MM.1S (cell line): Measurements from ENCODE around the gene SEC31B.

Source experiments
- DNase-seq: peaks from one replicate; pipeline ENCODE4 v3.0.0-alpha.2; 2015
- H2AFZ ChIP-seq: fragments of 300-600 bp; sonication (generic); 2 replicates; pipeline ENCODE4 v1.6.0; 2016; ENCODE audit warnings: antibody characterized with exemption, low read length
- H3F3A ChIP-seq: fragments of 300-600 bp; sonication (generic); 2 replicates; pipeline ENCODE4 v1.6.1; 2016; ENCODE audit warnings: mild to moderate bottlenecking, antibody characterized with exemption, low read length, moderate library complexity, mixed read lengths; ENCODE audit not compliant: insufficient read depth
- H3K27ac ChIP-seq: fragments of 300-600 bp; sonication (generic); 2 replicates; pipeline ENCODE4 v1.5.1; 2016; ENCODE audit warnings: mild to moderate bottlenecking, low read length
- H3K27me3 ChIP-seq: fragments of 300-600 bp; sonication (generic); replicated peaks from 2 replicates; pipeline ENCODE4 v1.6.0; 2016; ENCODE audit warnings: low read length; ENCODE audit not compliant: insufficient read depth
- H3K36me3 ChIP-seq: fragments of 300-600 bp; sonication (generic); replicated peaks from 2 replicates; pipeline ENCODE4 v1.6.1; 2016; ENCODE audit warnings: mild to moderate bottlenecking, low read length, mixed read lengths; ENCODE audit not compliant: insufficient read depth
- H3K4me1 ChIP-seq: fragments of 300-600 bp; sonication (generic); 2 replicates; pipeline ENCODE4 v1.6.1; 2016; ENCODE audit warnings: low read length, mixed read lengths
- H3K4me2 ChIP-seq: fragments of 300-600 bp; sonication (generic); 2 replicates; pipeline ENCODE4 v1.6.0; 2016; ENCODE audit warnings: low read depth, low read length
- H3K4me3 ChIP-seq: fragments of 300-600 bp; sonication (generic); 2 replicates; pipeline ENCODE4 v1.5.1; 2016; ENCODE audit warnings: low read length, mixed read lengths
- H3K79me2 ChIP-seq: fragments of 300-600 bp; sonication (generic); 2 replicates; pipeline ENCODE4 v1.6.1; 2016; ENCODE audit warnings: mixed run types, low read length, mixed read lengths
- H3K9ac ChIP-seq: fragments of 300-600 bp; sonication (generic); 2 replicates; pipeline ENCODE4 v1.6.1; 2016; ENCODE audit warnings: low read length, mixed read lengths
- H3K9me2 ChIP-seq: fragments of 300-600 bp; sonication (generic); replicated peaks from 2 replicates; pipeline ENCODE4 v1.6.1; 2016; ENCODE audit warnings: mild to moderate bottlenecking, low read length, mixed read lengths; ENCODE audit not compliant: insufficient read depth
- H3K9me3 ChIP-seq: fragments of 300-600 bp; sonication (generic); replicated peaks from 2 replicates; pipeline ENCODE4 v1.6.1; 2016; ENCODE audit warnings: mild to moderate bottlenecking, low read length, mixed read lengths; ENCODE audit not compliant: insufficient read depth
- H4K20me1 ChIP-seq: fragments of 300-600 bp; sonication (generic); 2 replicates; pipeline ENCODE4 v1.6.1; 2016; ENCODE audit warnings: mild to moderate bottlenecking, low read length, moderate library complexity, mixed read lengths; ENCODE audit not compliant: insufficient read depth
- CTCF ChIP-seq: fragments of 300-600 bp; sonication (generic); IDR thresholded peaks from 2 replicates; pipeline ENCODE4 v1.5.1; 2016; ENCODE audit warnings: antibody characterized with exemption, low read length, mixed read lengths
- EZH2 ChIP-seq: fragments of 300-600 bp; sonication (generic); optimal IDR thresholded peaks from 2 replicates; pipeline ENCODE3; 2017; ENCODE audit warnings: low read depth, mild to moderate bottlenecking, antibody characterized with exemption, low read length, mixed read lengths
- EZH2phosphoT487 ChIP-seq: fragments of 300-600 bp; sonication (generic); IDR thresholded peaks from 2 replicates; pipeline ENCODE4 v1.6.1; 2018; ENCODE audit warnings: antibody characterized with exemption, low read length

SEC31B gene

GRCh38 chr10:100489396-100489795, 30.3 kb downstream of the SEC31B start:
- H3K79me2 ChIP-seq: no peaks in the 10 kb centered on the region
- H3K9me3 ChIP-seq: no peaks in the 10 kb centered on the region
- no peak overlapping the region for H2AFZ ChIP-seq
- H3F3A ChIP-seq: no peaks in the 10 kb centered on the region; the same call in 1 of the 2 replicates
- no peaks in the 10 kb centered on the region for H3K27me3 ChIP-seq
- TF ChIP-seq EZH2phosphoT487: no peak
- TF ChIP-seq EZH2: no peak
- no peak for DNase-seq
- no peak overlapping the region for H3K27ac ChIP-seq
- H3K4me3 ChIP-seq: no peak overlapping the region
- H3K4me1 ChIP-seq: no peaks in the 10 kb centered on the region
- H3K36me3 ChIP-seq: no peaks in the 10 kb centered on the region
- no peak overlapping the region for H3K9ac ChIP-seq
- no peaks in the 10 kb centered on the region for H3K9me2 ChIP-seq
- no peaks in the 10 kb centered on the region for H4K20me1 ChIP-seq
- H3K4me2 ChIP-seq: no peak overlapping the region

- no peak for DNase-seq
- H3K4me1 ChIP-seq: no peaks in the 10 kb centered on the region
- no peaks in the 10 kb centered on the region for H4K20me1 ChIP-seq
- H3K4me3 ChIP-seq: no peak overlapping the region
- H3K27ac ChIP-seq: no peak overlapping the region
- no peaks in the 10 kb centered on the region for H3K79me2 ChIP-seq
- no peaks in the 10 kb centered on the region for H3K36me3 ChIP-seq
- H2AFZ ChIP-seq: no peak overlapping the region
- no peaks in the 10 kb centered on the region for H3K9me3 ChIP-seq
- H3F3A ChIP-seq: peaks cover 4% of the 10 kb centered on the region; the same call in 1 of the 2 replicates
- no peaks in the 10 kb centered on the region for H3K9me2 ChIP-seq
- no peak overlapping the region for H3K4me2 ChIP-seq
- H3K9ac ChIP-seq: no peak overlapping the region
- TF ChIP-seq CTCF (no peak), EZH2phosphoT487 (no peak), EZH2 (no peak)
- H3K27me3 ChIP-seq: no peaks in the 10 kb centered on the region
Observed at GRCh38 chr10:100487529-100487928, 32.1 kb downstream of the SEC31B start.

DNA sequence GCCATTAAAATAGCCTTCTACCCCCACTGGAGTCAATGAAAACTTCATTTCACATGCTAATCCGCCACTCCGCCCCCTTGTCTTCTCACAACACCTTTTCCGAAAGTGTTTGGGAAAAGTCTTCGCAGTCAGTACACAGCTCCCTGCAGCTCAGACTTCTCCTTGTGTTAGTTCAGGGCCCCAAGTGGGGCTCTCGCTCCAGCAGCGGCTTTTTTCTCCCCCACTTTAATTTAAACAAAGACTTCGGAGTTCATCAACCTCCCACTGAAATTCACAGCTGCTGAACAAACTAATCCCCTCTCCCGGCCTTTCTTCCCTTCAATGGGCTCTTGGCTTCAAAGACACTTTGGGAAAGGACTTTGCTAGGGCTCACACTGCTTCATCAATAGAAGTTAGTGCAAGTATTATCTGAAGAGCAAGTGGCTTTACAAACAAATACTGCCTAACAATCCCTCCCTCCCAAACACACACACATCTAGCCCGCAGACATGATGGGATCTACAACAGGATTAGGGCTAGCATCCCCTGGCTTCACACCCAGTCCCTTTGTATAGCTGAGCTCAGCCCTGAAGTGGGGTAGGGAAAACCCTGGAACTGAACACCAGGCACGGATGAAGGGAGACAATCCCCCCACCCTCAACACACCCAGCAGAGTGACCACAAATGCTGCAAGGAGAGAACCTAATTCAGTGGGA, 33.7 kb downstream of the SEC31B start:
- Histone ChIP-seq H3K9ac (no peak overlapping the region), H3K36me3 (no peaks in the 10 kb centered on the region), H3K4me2 (no peak overlapping the region), H3K9me3 (no peaks in the 10 kb centered on the region), H3K27ac (no peak overlapping the region), H3K9me2 (no peaks in the 10 kb centered on the region), H3K27me3 (peaks cover 2% of the 10 kb centered on the region; the same call in 1 of the 2 replicates), H3K79me2 (no peaks in the 10 kb centered on the region), H3K4me1 (no peaks in the 10 kb centered on the region), H2AFZ (no peak overlapping the region), H3F3A (peaks cover 11% of the 10 kb centered on the region; the same call in 1 of the 2 replicates), H3K4me3 (no peak overlapping the region), H4K20me1 (no peaks in the 10 kb centered on the region)
- TF ChIP-seq CTCF: no peak
- TF ChIP-seq EZH2phosphoT487: no peak
- TF ChIP-seq EZH2: no peak
- no peak for DNase-seq

GRCh38 chr10:100485366-100485765, 34.3 kb downstream of the SEC31B start:
- no peaks in the 10 kb centered on the region for H3K9me2 ChIP-seq
- no peak overlapping the region for H2AFZ ChIP-seq
- no peak overlapping the region for H3K4me3 ChIP-seq
- H3K4me1 ChIP-seq: no peaks in the 10 kb centered on the region
- no peaks in the 10 kb centered on the region for H3K36me3 ChIP-seq
- peaks cover 7% of the 10 kb centered on the region for H3K27me3 ChIP-seq
- no peaks in the 10 kb centered on the region for H3K79me2 ChIP-seq
- no peak overlapping the region for H3K27ac ChIP-seq
- DNase-seq: no peak
- peaks cover 11% of the 10 kb centered on the region; the same call in 1 of the 2 replicates for H3F3A ChIP-seq
- no peaks in the 10 kb centered on the region for H4K20me1 ChIP-seq
- H3K9ac ChIP-seq: no peak overlapping the region
- no peak overlapping the region for H3K4me2 ChIP-seq
- no peaks in the 10 kb centered on the region for H3K9me3 ChIP-seq
- no peak for TF ChIP-seq CTCF
- no peak for TF ChIP-seq EZH2
- TF ChIP-seq EZH2phosphoT487: no peak
